HCT116 (cell line): ENCODE results near the gene GALNT18. TPM values are rescaled to one million over a fixed set of nuclear protein-coding genes. Genes with fewer than 3 reads are reported as not detected.
A peak's percentile ranks its signal among the peaks of the same experiment; 100 is the strongest.

Source experiments
- ATAC-seq: fragments of 200-7000 bp; cut with Tn5 transposase; 2 replicates; pipeline ENCODE4 v1.9.1; 2020; ENCODE audit warnings: mild to moderate bottlenecking, moderate library complexity
- BruUV-seq: library from RNA; stranded (reverse); fragments of 400-500 nt; replicated peaks from 2 replicates; lab custom pipeline; 2021; lab: Mats Ljungman, UMichigan
- CTCF ChIA-PET: fragments of 300-600 bp; sonication (Branson Sonifier 250); formaldehyde crosslinking; loops from one replicate; lab custom pipeline; 2021; ENCODE audit warnings: antibody characterized with exemption; lab: Charles Lee
- POLR2A ChIA-PET: fragments of 300-600, 350-600 bp; sonication (Branson Sonifier 250); formaldehyde crosslinking; loops from one replicate; lab custom pipeline; 2021; ENCODE audit warnings: antibody characterized with exemption; lab: Charles Lee
- RAD21 ChIA-PET, 2 experiments: fragments of 300-600 bp; sonication (Branson Sonifier 250); formaldehyde crosslinking; loops; one replicate each; lab custom pipeline; 2023; ENCODE audit warnings: low total read pairs in 2 of 2; ENCODE audit not compliant: uncharacterized antibody in 2 of 2, unreplicated experiment in 2 of 2, low non-redundant PET in 1 of 2; lab: Charles Lee
- DNase-seq: peaks from one replicate; pipeline ENCODE4 v3.0.0-alpha.2; 2010; ENCODE audit warnings: low read depth, low spot score
- H2AFZ ChIP-seq: fragments of 200-600 bp; shearing (Covaris generic), sonication (generic); 2 replicates; pipeline ENCODE4 v1.6.1; 2017; ENCODE audit warnings: low read depth, mixed run types, mixed read lengths, antibody characterized with exemption, low read length; ENCODE audit not compliant: poor library complexity, severe bottlenecking
- H3K27ac ChIP-seq: 2 replicates; pipeline ENCODE4 v1.5.1; 2012; ENCODE audit warnings: low read depth, low read length
- H3K27me3 ChIP-seq: fragments of 200-600 bp; sonication (generic); 2 replicates; pipeline ENCODE4 v1.6.1; 2016; ENCODE audit warnings: mixed run types, low read length, mixed read lengths; ENCODE audit not compliant: insufficient read depth
- H3K36me3 ChIP-seq, 2 experiments: fragments of 200-500 bp in 1 of 2; fragments of 200-600 bp in 1 of 2; sonication (Bioruptor generic) in 1 of 2; sonication (generic) in 1 of 2; 2 replicates each; pipeline versions ENCODE4 v1.5.1 to v1.6.1; 2014 to 2016; ENCODE audit warnings: low read length in 2 of 2, inconsistent platforms in 1 of 2, mixed read lengths in 1 of 2, mixed run types in 1 of 2; ENCODE audit not compliant: insufficient read depth in 2 of 2, control insufficient read depth in 1 of 2
- H3K4me1 ChIP-seq, 2 experiments: fragments of 200-600 bp in 1 of 2; sonication (generic) in 1 of 2; 2 replicates each; pipeline versions ENCODE4 v1.5.1 to v1.6.1; 2012 to 2017; ENCODE audit warnings: low read length in 2 of 2, inconsistent platforms in 1 of 2, mild to moderate bottlenecking in 1 of 2, mixed read lengths in 1 of 2, mixed run types in 1 of 2, moderate library complexity in 1 of 2; ENCODE audit not compliant: insufficient read depth in 2 of 2, control insufficient read depth in 1 of 2
- H3K4me2 ChIP-seq: fragments of 200-600 bp; sonication (generic); 2 replicates; pipeline ENCODE4 v1.6.1; 2017; ENCODE audit warnings: mixed run types, low read length, mixed read lengths
- H3K4me3 ChIP-seq, 2 experiments: fragments of 200-600 bp in 1 of 2; sonication (generic) in 1 of 2; replicated peaks in 1 of 2; 2 replicates each; pipeline ENCODE4 v1.5.1; 2011 to 2016; ENCODE audit warnings: low read length in 2 of 2, control low read depth in 1 of 2, low read depth in 1 of 2, mild to moderate bottlenecking in 1 of 2, mixed read lengths in 1 of 2, mixed run types in 1 of 2
- H3K79me2 ChIP-seq: fragments of 200-600 bp; sonication (generic); 2 replicates; pipeline ENCODE4 v1.6.1; 2017; ENCODE audit warnings: mild to moderate bottlenecking, mixed run types, low read length, moderate library complexity, mixed read lengths; ENCODE audit not compliant: insufficient read depth
- H3K9ac ChIP-seq: fragments of 200-600 bp; sonication (generic); 2 replicates; pipeline ENCODE4 v1.6.1; 2016; ENCODE audit warnings: low read length, mixed read lengths
- H3K9me2 ChIP-seq: fragments of 200-600 bp; sonication (generic), shearing (Covaris generic); 2 replicates; pipeline ENCODE4 v1.6.1; 2017; ENCODE audit warnings: mixed run types, mild to moderate bottlenecking, moderate library complexity; ENCODE audit not compliant: insufficient read depth
- H3K9me3 ChIP-seq, 2 experiments: fragments of 200-500 bp in 1 of 2; fragments of 200-600 bp in 1 of 2; sonication (Bioruptor generic) in 1 of 2; sonication (generic) in 1 of 2; 2 replicates each; pipeline ENCODE4 v1.6.1; 2014 to 2017; ENCODE audit warnings: low read length in 2 of 2, mixed read lengths in 2 of 2, inconsistent platforms in 1 of 2, low read depth in 1 of 2, mild to moderate bottlenecking in 1 of 2, mixed run types in 1 of 2, moderate library complexity in 1 of 2; ENCODE audit not compliant: control insufficient read depth in 1 of 2, insufficient read depth in 1 of 2
- H4K20me1 ChIP-seq: fragments of 200-600 bp; sonication (generic), shearing (Covaris generic); 2 replicates; pipeline ENCODE4 v1.6.1; 2017; ENCODE audit warnings: mixed run types, mild to moderate bottlenecking, moderate library complexity; ENCODE audit not compliant: insufficient read depth
- CEBPB ChIP-seq: IDR thresholded peaks from 2 replicates; pipeline ENCODE4 v1.6.1; 2012; ENCODE audit warnings: low read depth
- EGR1 ChIP-seq: IDR thresholded peaks from 2 replicates; pipeline ENCODE4 v1.6.1; 2012; ENCODE audit warnings: low read depth
- ELF1 ChIP-seq: IDR thresholded peaks from 2 replicates; pipeline ENCODE4 v1.6.1; 2012; ENCODE audit warnings: low read depth, borderline replicate concordance
- FOSL1 ChIP-seq: IDR thresholded peaks from 2 replicates; pipeline ENCODE4 v1.6.1; 2012; ENCODE audit warnings: low read depth
- POLR2A ChIP-seq: IDR thresholded peaks from 2 replicates; pipeline ENCODE4 v1.7.0; 2011; ENCODE audit warnings: borderline replicate concordance; ENCODE audit not compliant: insufficient read depth, insufficient read length; ENCODE audit errors: extremely low read depth
- RAD21 ChIP-seq: IDR thresholded peaks from 2 replicates; pipeline ENCODE4 v1.6.1; 2012; ENCODE audit warnings: low read depth, mild to moderate bottlenecking
- SP1 ChIP-seq: IDR thresholded peaks from 2 replicates; pipeline ENCODE4 v1.6.1; 2012; ENCODE audit warnings: low read depth
- ZBTB33 ChIP-seq: IDR thresholded peaks from 2 replicates; pipeline ENCODE4 v1.6.1; 2011; ENCODE audit warnings: mild to moderate bottlenecking, low read length, moderate library complexity; ENCODE audit not compliant: insufficient replicate concordance; ENCODE audit errors: extremely low read depth
- ZNF274 ChIP-seq: fragments of 200-500 bp; sonication (Bioruptor generic); IDR thresholded peaks from 2 replicates; pipeline ENCODE4 v1.6.1; 2014; ENCODE audit warnings: mild to moderate bottlenecking, low read depth, low read length, inconsistent platforms
- intact Hi-C: fragments of 100-400 bp; cut with micrococcal nuclease; formaldehyde crosslinking; loops from 2 replicates; pipeline ENCODE4 v1.10.0; 2022
- total RNA-seq: library from RNA; stranded (reverse); gene quantifications from one replicate; pipeline ENCODE4 v1.2.1, GENCODE V29; 2021; ENCODE audit not compliant: unreplicated experiment
- TF ChIP-seq, protein P1 (sequence below): IDR thresholded peaks from 2 replicates; pipeline ENCODE4 v1.6.1; 2012
- TF ChIP-seq, protein P2 (sequence below), 3 experiments: fragments of 200-600 bp in 1 of 3; sonication (generic) in 1 of 3; IDR thresholded peaks in 2 of 3; conservative IDR thresholded peaks in 1 of 3; 2 replicates each; pipeline ENCODE4 v1.5.1; 2012 to 2017; ENCODE audit warnings: low read depth in 2 of 3, low read length in 2 of 3, antibody characterized with exemption in 1 of 3, borderline replicate concordance in 1 of 3, control low read depth in 1 of 3, mild to moderate bottlenecking in 1 of 3, mixed read lengths in 1 of 3, mixed run types in 1 of 3, moderate library complexity in 1 of 3; ENCODE audit not compliant: insufficient read depth in 1 of 3

GALNT18 gene
- total RNA-seq, 1 experiment from 2014 or later: 19.9 TPM

GRCh38 chr11:11622340-11622706 lies 518 bp upstream of the GALNT18 start:
- Histone ChIP-seq H2AFZ (peak overlapping the region; percentile 25), H3K9me2 (no peaks in the 10 kb centered on the region), H3K9me3 (no peaks in the 10 kb centered on the region), H3K27me3 (no peaks in the 10 kb centered on the region), H3K4me2 (peak overlapping the region; percentile 96), H3K36me3 (no peaks in the 10 kb centered on the region), H3K27ac (peak overlapping the region; percentile 41), H3K9ac (peak overlapping the region; percentile 35; the same call in 1 of the 2 replicates), H4K20me1 (peaks cover 6% of the 10 kb centered on the region; the same call in 1 of the 2 replicates), H3K4me1 (peaks cover 17 to 23% of the 10 kb centered on the region in 2 experiments; a peak in 3 of 4 replicates), H3K79me2 (peaks cover 27% of the 10 kb centered on the region), H3K4me3 (peak overlapping the region; percentile 37 to 91)
- no peak for DNase-seq
- no TSS peak for BruUV-seq
- intact Hi-C loops: loop anchor here (5.0 to 10.0 kb wide), 2 partner anchors 588 to 690 kb away; no protein-coding TSS in a partner anchor
- ATAC-seq: peak; percentile 16
- RAD21 ChIA-PET: interaction anchor here in 1 of 2 experiments (0.9 kb wide), 1 partner anchor 165 kb away, joined by 3 read pairs; no protein-coding TSS in a partner anchor
- POLR2A ChIA-PET: interaction anchor here (0.6 to 1.0 kb wide), 3 partner anchors 10 to 147 kb away, joined by 3 read pairs; no protein-coding TSS in a partner anchor
- TF ChIP-seq, protein P1, sequence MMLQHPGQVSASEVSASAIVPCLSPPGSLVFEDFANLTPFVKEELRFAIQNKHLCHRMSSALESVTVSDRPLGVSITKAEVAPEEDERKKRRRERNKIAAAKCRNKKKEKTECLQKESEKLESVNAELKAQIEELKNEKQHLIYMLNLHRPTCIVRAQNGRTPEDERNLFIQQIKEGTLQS: no peak
- TF ChIP-seq CEBPB: no peak
- TF ChIP-seq FOSL1: no peak
- no peak for TF ChIP-seq POLR2A
- TF ChIP-seq ELF1: no peak
- no peak for TF ChIP-seq ZBTB33
- no peak for TF ChIP-seq SP1
- TF ChIP-seq, protein P2, sequence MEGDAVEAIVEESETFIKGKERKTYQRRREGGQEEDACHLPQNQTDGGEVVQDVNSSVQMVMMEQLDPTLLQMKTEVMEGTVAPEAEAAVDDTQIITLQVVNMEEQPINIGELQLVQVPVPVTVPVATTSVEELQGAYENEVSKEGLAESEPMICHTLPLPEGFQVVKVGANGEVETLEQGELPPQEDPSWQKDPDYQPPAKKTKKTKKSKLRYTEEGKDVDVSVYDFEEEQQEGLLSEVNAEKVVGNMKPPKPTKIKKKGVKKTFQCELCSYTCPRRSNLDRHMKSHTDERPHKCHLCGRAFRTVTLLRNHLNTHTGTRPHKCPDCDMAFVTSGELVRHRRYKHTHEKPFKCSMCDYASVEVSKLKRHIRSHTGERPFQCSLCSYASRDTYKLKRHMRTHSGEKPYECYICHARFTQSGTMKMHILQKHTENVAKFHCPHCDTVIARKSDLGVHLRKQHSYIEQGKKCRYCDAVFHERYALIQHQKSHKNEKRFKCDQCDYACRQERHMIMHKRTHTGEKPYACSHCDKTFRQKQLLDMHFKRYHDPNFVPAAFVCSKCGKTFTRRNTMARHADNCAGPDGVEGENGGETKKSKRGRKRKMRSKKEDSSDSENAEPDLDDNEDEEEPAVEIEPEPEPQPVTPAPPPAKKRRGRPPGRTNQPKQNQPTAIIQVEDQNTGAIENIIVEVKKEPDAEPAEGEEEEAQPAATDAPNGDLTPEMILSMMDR (IDR thresholded peaks at IDR 0.05 in 2 of 3, conservative IDR thresholded peaks at IDR 0.05 in 1 of 3; ENCODE audit: borderline replicate concordance in 1 of 3, insufficient read depth in 1 of 3, low read depth in 2 of 3, low read length in 2 of 3): no peak; a peak in 1 of 6 replicates
- TF ChIP-seq EGR1: no peak
- TF ChIP-seq ZNF274: no peak
- TF ChIP-seq RAD21: no peak
- TF ChIP-seq, all 23 proteins: peak for 0
- CTCF ChIA-PET: interaction anchor here (1.0 to 4.0 kb wide), 3 partner anchors 13 to 165 kb away, joined by 3 to 18 read pairs (median 3); no protein-coding TSS in a partner anchor
